ENCODE data around the gene DNHD1.
A peak's percentile ranks its signal among the peaks of the same experiment; 100 is the strongest.

GRCh38 chr11:6481012-6481923, 15.8 kb upstream of the DNHD1 start, which contains the start of the genes ARFIP2 and TIMM10B:
- TF ChIP-seq EZH2phosphoT487 (IDR thresholded peaks at IDR 0.05; ENCODE audit: unreplicated experiment), result no peak
- no peak for TF ChIP-seq EZH2 (IDR thresholded peaks at IDR 0.05; ENCODE audit: low read depth, unreplicated experiment)
- TF ChIP-seq POLR2AphosphoS5 (IDR thresholded peaks at IDR 0.05; ENCODE audit: low read depth), result peak; percentile 96
- no peak for TF ChIP-seq CTCF (conservative IDR thresholded peaks at IDR 0.05; ENCODE audit: low read depth in 2 of 2)
- peak; percentile 96 for TF ChIP-seq CREB1 (CRISPR knock-in tag; IDR thresholded peaks at IDR 0.05; ENCODE audit: low read depth)
- no peak for TF ChIP-seq REST (IDR thresholded peaks at IDR 0.05; ENCODE audit: unreplicated experiment)
- TF ChIP-seq JUNB (IDR thresholded peaks at IDR 0.05; ENCODE audit: unreplicated experiment), result no peak
